Measurements from ENCODE around the gene SDCBP2.

DNA sequence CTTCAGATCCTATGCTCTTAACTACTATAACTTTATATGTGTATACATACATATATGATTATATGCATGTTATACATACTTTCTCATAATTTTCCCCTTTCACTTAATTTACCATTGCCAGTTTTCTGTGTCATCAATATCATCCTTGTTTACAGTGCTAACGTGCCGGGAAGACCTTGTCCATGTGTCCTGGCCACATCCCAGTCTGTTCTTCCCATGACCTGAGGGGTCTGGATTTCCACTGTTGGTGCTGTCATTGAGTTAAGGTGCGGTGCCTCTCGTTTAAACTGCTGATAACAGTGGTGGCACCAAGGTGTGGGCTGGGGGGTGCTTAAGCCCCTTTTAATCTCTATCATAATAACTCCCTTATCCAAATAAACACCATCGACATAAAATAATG is 8.5 kb upstream of the SDCBP2 start:
- TF ChIP-seq, protein P1, sequence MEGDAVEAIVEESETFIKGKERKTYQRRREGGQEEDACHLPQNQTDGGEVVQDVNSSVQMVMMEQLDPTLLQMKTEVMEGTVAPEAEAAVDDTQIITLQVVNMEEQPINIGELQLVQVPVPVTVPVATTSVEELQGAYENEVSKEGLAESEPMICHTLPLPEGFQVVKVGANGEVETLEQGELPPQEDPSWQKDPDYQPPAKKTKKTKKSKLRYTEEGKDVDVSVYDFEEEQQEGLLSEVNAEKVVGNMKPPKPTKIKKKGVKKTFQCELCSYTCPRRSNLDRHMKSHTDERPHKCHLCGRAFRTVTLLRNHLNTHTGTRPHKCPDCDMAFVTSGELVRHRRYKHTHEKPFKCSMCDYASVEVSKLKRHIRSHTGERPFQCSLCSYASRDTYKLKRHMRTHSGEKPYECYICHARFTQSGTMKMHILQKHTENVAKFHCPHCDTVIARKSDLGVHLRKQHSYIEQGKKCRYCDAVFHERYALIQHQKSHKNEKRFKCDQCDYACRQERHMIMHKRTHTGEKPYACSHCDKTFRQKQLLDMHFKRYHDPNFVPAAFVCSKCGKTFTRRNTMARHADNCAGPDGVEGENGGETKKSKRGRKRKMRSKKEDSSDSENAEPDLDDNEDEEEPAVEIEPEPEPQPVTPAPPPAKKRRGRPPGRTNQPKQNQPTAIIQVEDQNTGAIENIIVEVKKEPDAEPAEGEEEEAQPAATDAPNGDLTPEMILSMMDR (IDR thresholded peaks at IDR 0.05): no peak
- no peak for TF ChIP-seq EZH2 (IDR thresholded peaks at IDR 0.05; ENCODE audit: borderline replicate concordance, insufficient read depth, low read depth, low read length, poor library complexity, severe bottlenecking)
